PC-3 (cell line): ENCODE results near the gene GFOD2.

Experiments used
- EZH2 ChIP-seq: fragments of 300-600 bp; sonication (generic); IDR thresholded peaks from one replicate; pipeline ENCODE4 v1.6.1; 2017; ENCODE audit warnings: antibody characterized with exemption, mild to moderate bottlenecking, low read length; ENCODE audit not compliant: unreplicated experiment
- TF ChIP-seq, protein P1 (sequence below): fragments of 300-600 bp; sonication (generic); conservative IDR thresholded peaks from 2 replicates; pipeline ENCODE4 v1.5.1; 2017; ENCODE audit warnings: antibody characterized with exemption, low read depth, mild to moderate bottlenecking, low read length

DNA sequence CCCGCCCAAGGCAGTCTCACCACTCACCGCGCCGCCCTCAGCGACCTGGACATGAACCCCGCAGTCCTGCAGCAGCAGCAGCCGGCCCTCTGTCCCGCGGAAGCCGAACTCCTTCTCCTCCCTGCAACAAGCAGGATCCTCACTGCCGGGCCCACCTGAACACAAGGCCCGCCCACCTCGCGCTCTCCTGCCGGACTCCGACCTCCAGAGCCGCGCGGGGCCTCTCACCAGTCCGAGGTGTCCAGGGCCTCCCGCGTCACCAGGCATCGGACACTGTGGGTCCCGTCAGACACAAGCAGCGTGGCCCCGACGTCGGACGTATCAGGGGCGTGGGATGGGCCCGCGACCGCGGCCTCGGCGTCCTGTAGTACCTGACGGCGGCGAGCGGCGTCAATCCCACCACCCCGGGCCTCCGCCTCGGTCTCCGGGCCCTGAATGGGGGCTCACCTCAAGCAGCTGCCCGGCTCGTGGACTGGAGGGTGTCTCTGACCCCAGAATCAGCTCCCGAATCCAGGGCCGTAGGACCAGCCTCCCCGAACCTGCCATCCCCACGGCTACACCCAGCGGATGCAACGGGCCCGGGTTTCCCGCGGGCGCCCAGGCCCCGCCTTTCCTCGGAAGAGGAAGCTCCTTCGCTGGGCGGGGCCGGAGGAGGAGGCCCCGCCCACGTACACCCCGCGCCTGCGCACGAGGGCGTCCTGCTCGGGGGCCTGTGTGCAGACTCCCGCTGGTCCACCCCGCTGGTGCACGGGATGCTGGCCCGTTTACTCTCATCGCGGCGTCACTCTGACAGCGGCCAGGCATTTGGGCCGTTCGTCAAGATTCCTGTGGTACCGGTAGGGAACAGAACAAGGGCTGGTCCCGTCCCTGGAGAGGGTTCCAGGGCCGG is 59.2 kb downstream of the GFOD2 start, which contains the start of gene ACD:
- TF ChIP-seq, protein P1, sequence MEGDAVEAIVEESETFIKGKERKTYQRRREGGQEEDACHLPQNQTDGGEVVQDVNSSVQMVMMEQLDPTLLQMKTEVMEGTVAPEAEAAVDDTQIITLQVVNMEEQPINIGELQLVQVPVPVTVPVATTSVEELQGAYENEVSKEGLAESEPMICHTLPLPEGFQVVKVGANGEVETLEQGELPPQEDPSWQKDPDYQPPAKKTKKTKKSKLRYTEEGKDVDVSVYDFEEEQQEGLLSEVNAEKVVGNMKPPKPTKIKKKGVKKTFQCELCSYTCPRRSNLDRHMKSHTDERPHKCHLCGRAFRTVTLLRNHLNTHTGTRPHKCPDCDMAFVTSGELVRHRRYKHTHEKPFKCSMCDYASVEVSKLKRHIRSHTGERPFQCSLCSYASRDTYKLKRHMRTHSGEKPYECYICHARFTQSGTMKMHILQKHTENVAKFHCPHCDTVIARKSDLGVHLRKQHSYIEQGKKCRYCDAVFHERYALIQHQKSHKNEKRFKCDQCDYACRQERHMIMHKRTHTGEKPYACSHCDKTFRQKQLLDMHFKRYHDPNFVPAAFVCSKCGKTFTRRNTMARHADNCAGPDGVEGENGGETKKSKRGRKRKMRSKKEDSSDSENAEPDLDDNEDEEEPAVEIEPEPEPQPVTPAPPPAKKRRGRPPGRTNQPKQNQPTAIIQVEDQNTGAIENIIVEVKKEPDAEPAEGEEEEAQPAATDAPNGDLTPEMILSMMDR: no peak
- TF ChIP-seq EZH2: no peak
